Muscle of leg (tissue), 11 donors: ENCODE data around the gene RPL7A. TPM values are rescaled to one million over a fixed set of nuclear protein-coding genes. Genes with fewer than 3 reads are reported as not detected.

Source experiments
- DNase-seq: peaks from one replicate; pipeline ENCODE4 v3.0.0; 2013
- H3K27ac ChIP-seq: one replicate; pipeline ENCODE4 v1.5.1; 2013; ENCODE audit warnings: mild to moderate bottlenecking, low read length, control low read depth
- H3K27me3 ChIP-seq: one replicate; pipeline ENCODE4 v1.6.1; 2013; ENCODE audit warnings: low read length; ENCODE audit not compliant: control insufficient read depth, insufficient read depth
- H3K36me3 ChIP-seq: one replicate; pipeline ENCODE4 v1.6.1; 2013; ENCODE audit warnings: low read length; ENCODE audit not compliant: control insufficient read depth, insufficient read depth
- H3K4me1 ChIP-seq: one replicate; pipeline ENCODE4 v1.6.1; 2013; ENCODE audit warnings: low read length; ENCODE audit not compliant: control insufficient read depth, insufficient read depth
- H3K4me3 ChIP-seq: one replicate; pipeline ENCODE4 v1.5.1; 2013; ENCODE audit warnings: low read length, control low read depth
- H3K9me3 ChIP-seq: replicated peaks from 2 replicates; pipeline ENCODE4 v1.6.1; 2013; ENCODE audit warnings: low read depth, low read length; ENCODE audit not compliant: control insufficient read depth
- WGBS: methylation state at CpG from one replicate; pipeline ENCODE4 v1.1.5; 2013; ENCODE audit warnings: missing lambda C conversion rate; ENCODE audit not compliant: insufficient coverage; 5-methylcytosine and 5-hydroxymethylcytosine counted together
- polyA plus RNA-seq, 8 donors: library from polyadenylated mRNA; unstranded; fragments of 120-200 nt; gene quantifications; one replicate each; pipeline versions ENCODE4 v1.2.1 to v1.2.3, GENCODE V29; 2013; ENCODE audit warnings: inconsistent platforms in 1 of 8, low replicate concordance in 1 of 8; ENCODE audit not compliant: insufficient read length in 8 of 8, insufficient read depth in 1 of 8
- total RNA-seq: library from RNA; stranded (reverse); fragments of 120-200 nt; gene quantifications from one replicate; pipeline ENCODE4 v1.2.4, GENCODE V29; 2013

The RPL7A gene
- total and polyA plus RNA-seq, 9 donors, result 2,283 to 2,995 (median 2,677) TPM

DNA sequence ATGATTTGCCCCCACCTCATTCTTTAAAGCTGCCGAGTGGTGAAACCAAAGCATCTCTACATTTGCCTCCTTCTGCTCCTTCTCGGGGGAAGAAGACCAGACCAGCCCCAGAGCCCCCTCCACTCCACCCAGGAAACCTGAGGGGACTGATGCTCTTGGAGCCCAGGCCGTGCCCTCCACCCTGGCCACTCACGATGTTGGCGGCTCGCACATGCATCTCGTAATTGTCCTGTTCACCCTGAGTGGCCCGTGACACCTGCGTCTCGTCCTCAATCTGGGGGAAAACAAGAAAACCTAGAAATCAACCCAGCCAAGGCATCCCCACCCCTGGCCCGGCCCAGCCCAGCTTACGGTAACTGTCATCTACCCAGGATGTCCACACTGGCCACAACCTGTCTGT, 3.0 kb upstream of the RPL7A start:
- Histone ChIP-seq H3K4me1 (peaks cover 35% of the 10 kb centered on the region), H3K27me3 (no peaks in the 10 kb centered on the region), H3K9me3 (no peaks in the 10 kb centered on the region), H3K4me3 (no peak overlapping the region), H3K27ac (no peak overlapping the region), H3K36me3 (peaks cover 74% of the 10 kb centered on the region)
- WGBS, result 90% methylated on average over 12 of the region's 12 CpGs
- DNase-seq, result no peak

GRCh38 chr9:133345596-133345995, 2.4 kb upstream of the RPL7A start:
- no peak overlapping the region for H3K4me3 ChIP-seq
- H3K27me3 ChIP-seq, result no peaks in the 10 kb centered on the region
- peaks cover 35% of the 10 kb centered on the region for H3K4me1 ChIP-seq
- peaks cover 75% of the 10 kb centered on the region for H3K36me3 ChIP-seq
- H3K27ac ChIP-seq, result no peak overlapping the region
- no peak for DNase-seq
- WGBS, result 94% methylated on average over 2 of the region's 6 CpGs
- H3K9me3 ChIP-seq, result no peaks in the 10 kb centered on the region

GRCh38 chr9:133346021-133346785, 1.8 kb upstream of the RPL7A start:
- no peaks in the 10 kb centered on the region for H3K9me3 ChIP-seq
- DNase-seq, result no peak
- 62% methylated on average over 10 of the region's 15 CpGs for WGBS
- H3K4me1 ChIP-seq, result peaks cover 35% of the 10 kb centered on the region
- peaks cover 75% of the 10 kb centered on the region for H3K36me3 ChIP-seq
- H3K4me3 ChIP-seq, result peak overlapping the region; percentile 100
- H3K27me3 ChIP-seq, result no peaks in the 10 kb centered on the region
- H3K27ac ChIP-seq, result peak overlapping the region; percentile 47

GRCh38 chr9:133347515-133347984, 468 bp upstream of the RPL7A start:
- H3K4me3 ChIP-seq, result peak overlapping the region; percentile 100

DNA sequence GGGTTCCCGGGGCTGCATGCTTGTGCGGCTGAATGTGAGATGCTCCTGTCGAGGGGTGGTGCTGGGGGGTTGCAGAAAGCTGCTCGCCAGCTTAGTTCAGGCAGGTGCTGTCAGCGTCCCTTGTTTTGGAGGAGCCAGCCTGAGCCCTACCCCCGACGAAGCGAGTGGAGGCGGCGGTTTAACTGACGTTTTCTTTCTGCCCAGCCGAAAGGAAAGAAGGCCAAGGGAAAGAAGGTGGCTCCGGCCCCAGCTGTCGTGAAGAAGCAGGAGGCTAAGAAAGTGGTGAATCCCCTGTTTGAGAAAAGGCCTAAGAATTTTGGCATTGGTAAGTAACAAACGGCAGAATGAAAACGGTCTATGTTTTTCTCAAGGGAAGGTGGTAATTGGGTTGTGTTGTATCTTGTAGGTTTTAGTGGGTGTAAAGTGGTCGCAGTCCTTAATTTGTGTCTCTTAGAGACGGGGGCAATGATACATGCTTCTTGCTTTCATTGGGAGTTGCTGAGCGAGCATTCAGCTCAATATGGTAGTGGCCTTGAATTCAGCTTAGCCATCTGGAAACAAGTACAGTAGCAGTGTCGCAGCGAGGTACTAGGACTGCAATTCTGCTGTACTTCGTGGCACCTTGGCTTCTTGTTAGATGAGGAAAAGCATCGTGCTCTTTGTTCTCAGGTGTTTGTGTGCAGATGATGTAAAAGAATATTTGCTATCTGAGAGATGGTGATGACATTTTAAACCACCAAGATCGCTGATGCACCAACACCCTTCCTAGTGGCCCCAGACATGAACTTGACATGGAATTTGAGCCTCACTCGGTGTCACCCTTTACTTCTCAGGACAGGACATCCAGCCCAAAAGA, 928 bp downstream of the RPL7A start:
- Histone ChIP-seq H3K9me3 (no peaks in the 10 kb centered on the region), H3K27me3 (no peaks in the 10 kb centered on the region), H3K4me1 (peaks cover 27% of the 10 kb centered on the region), H3K36me3 (peaks cover 76% of the 10 kb centered on the region), H3K4me3 (peak overlapping the region; percentile 100), H3K27ac (peak overlapping the region; percentile 92)
- no peak for DNase-seq
- WGBS, result 4% methylated on average over 20 of the region's 25 CpGs

More at GRCh38 chr9:133347515-133347984, 468 bp upstream of the RPL7A start:
- peaks cover 77% of the 10 kb centered on the region for H3K36me3 ChIP-seq
- H3K9me3 ChIP-seq, result no peaks in the 10 kb centered on the region
- H3K27ac ChIP-seq, result peak overlapping the region; percentile 92
- H3K27me3 ChIP-seq, result no peaks in the 10 kb centered on the region
- 0% methylated on average over 25 of the region's 41 CpGs for WGBS
- peak; percentile 62 for DNase-seq
- H3K4me1 ChIP-seq, result peaks cover 31% of the 10 kb centered on the region

- no peak for DNase-seq
- Histone ChIP-seq H3K9me3 (no peaks in the 10 kb centered on the region), H3K36me3 (peaks cover 66% of the 10 kb centered on the region), H3K27ac (no peak overlapping the region), H3K4me1 (peaks cover 27% of the 10 kb centered on the region), H3K4me3 (no peak overlapping the region), H3K27me3 (no peaks in the 10 kb centered on the region)
- WGBS, result 81% methylated on average over 15 of the region's 15 CpGs
These were observed 2.1 kb downstream of the RPL7A start for GRCh38 chr9:133349965-133350616.

DNA sequence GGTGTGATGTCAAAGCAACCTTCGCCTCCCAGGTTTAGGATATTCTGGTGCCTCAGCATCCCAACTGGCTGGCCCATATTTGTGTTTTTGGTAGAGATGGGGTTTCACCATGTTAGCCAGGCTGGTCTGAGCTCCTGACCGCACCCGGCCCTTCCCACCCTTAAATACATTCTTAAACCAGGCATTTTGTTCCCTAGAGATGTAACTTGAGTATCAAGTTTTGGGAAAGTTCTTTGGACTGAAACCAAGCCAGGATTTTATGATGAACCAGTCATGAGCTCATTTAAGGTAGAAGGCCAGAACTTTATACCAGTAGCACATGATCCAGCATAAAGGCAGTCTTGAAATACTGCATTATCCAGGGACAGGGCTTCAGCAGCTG, 3.5 kb downstream of the RPL7A start:
- H3K36me3 ChIP-seq, result peaks cover 52% of the 10 kb centered on the region
- no peaks in the 10 kb centered on the region for H3K27me3 ChIP-seq
- no peaks in the 10 kb centered on the region for H3K9me3 ChIP-seq
- H3K27ac ChIP-seq, result no peak overlapping the region
- no CpG with 5 or more reads among the region's 3 CpGs for WGBS
- peaks cover 24% of the 10 kb centered on the region for H3K4me1 ChIP-seq
- DNase-seq, result no peak
- no peak overlapping the region for H3K4me3 ChIP-seq

DNA sequence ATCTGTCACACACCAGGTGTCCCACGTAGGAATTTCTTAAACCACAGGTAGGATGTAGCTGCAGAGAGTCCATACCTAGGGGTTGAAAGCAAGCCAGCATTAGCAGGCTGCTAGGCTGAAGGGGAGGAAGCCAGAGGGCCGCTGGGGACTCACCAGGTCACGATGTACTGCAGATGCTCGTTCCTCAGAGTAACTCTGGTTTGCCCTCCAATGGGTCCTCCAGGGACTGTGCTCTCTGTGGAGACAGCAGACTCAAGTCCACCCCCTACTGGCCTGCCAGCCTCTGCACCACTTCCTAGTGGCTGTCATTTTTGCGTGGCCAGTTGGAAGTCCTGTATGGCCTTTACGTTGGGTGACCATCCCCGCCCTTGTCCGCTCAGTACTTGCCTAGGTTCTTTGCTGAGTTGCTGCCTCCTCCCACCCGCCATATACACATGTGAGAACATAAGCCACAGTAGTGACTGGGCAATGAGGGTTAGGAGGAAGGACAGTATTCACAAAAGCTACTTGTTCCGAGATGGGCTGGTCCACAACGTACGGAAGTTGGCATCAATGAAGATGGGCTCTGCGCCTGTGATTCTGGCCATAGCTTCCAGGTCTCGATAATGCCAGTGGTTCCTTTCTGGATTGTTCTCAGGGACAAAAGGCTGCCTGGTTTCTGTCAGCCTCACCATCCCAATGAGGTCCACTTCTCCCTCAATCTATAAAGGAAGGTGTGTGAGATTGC, 4.1 kb downstream of the RPL7A start:
- H3K27ac ChIP-seq, result no peak overlapping the region

GRCh38 chr9:133352635-133353340, 4.8 kb downstream of the RPL7A start:
- Histone ChIP-seq H3K9me3 (no peaks in the 10 kb centered on the region), H3K4me3 (no peak overlapping the region), H3K27ac (no peak overlapping the region), H3K36me3 (peaks cover 55% of the 10 kb centered on the region), H3K4me1 (peaks cover 28% of the 10 kb centered on the region), H3K27me3 (no peaks in the 10 kb centered on the region)
- 67% methylated on average over 7 of the region's 8 CpGs for WGBS
- no peak for DNase-seq

More for the DNA sequence above, 4.1 kb downstream of the RPL7A start:
- Histone ChIP-seq H3K9me3 (no peaks in the 10 kb centered on the region), H3K36me3 (peaks cover 52% of the 10 kb centered on the region), H3K4me3 (no peak overlapping the region), H3K4me1 (peaks cover 22% of the 10 kb centered on the region), H3K27me3 (no peaks in the 10 kb centered on the region)
- DNase-seq, result no peak
- 74% methylated on average over 10 of the region's 14 CpGs for WGBS
